Bronchial epithelial cell (primary cell): ENCODE measurements around the gene TBX21. TPM values are rescaled to one million over a fixed set of nuclear protein-coding genes. Genes with fewer than 3 reads are reported as not detected.

Experiments used
- DNase-seq: peaks from one replicate; pipeline ENCODE4 v3.0.0-alpha.2; 2010; ENCODE audit warnings: low read depth
- FAIRE-seq: peaks from 2 replicates; lab custom pipeline; 2011; peaks lifted over from hg19 to GRCh38; lab: Jason Lieb, UNC
- H3K27me3 ChIP-seq: 2 replicates; pipeline ENCODE4 v1.5.1; 2011; ENCODE audit warnings: low read length; ENCODE audit not compliant: control insufficient read depth, insufficient read depth
- H3K36me3 ChIP-seq: 2 replicates; pipeline ENCODE4 v1.5.1; 2011; ENCODE audit warnings: low read length; ENCODE audit not compliant: control insufficient read depth, insufficient read depth
- H3K4me3 ChIP-seq: 2 replicates; pipeline ENCODE4 v1.5.1; 2011; ENCODE audit warnings: mild to moderate bottlenecking, low read depth, low read length, control low read depth
- total RNA-seq: library from RNA; depleted of rRNA; stranded (reverse); fragments of >200 nt; gene quantifications from 2 replicates; pipeline ENCODE4 v1.2.1, GENCODE V29; 2014
- TF ChIP-seq, protein P1 (sequence below): IDR thresholded peaks from 2 replicates; pipeline ENCODE4 v1.5.1; 2011; ENCODE audit warnings: mild to moderate bottlenecking, moderate library complexity, low read length, control low read depth, inconsistent platforms; ENCODE audit not compliant: insufficient read depth, severe bottlenecking

The TBX21 gene
- total RNA-seq, 1 donor from 2014 or later = not detected

DNA sequence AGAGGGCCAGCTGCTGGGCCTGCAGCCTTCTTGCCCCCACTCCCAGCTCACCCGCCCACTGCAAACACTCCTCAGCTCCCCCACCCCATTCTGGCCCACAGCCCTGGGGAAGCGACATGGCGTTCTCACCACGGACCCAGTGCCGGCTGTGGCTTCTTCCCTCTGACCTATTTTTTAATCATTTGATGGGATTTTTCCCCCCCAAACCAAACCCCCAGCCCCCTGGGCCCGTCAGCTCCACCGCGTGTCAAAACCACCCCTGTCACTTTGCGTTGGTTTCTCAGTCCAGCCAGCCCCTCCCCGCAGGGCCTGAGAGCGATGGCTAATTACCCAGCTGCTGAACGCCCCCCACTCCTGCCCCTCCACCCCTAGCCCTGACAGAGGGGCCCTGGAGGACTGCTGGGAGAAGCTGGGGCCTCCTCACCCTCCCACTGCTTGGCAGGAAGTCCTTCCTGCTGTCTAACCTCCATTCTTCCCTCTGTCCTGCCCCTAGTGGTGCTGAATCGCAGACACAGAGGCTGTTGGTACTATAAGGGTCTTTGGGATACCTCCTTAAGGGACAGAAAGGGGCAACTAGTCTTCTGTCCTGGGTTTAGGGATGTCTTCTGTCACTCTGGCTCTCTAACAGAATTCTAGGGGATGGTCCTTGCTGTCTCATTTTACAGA, 7.5 kb upstream of the TBX21 start:
- H3K36me3 ChIP-seq = no peaks in the 10 kb centered on the region
- H3K27me3 ChIP-seq = peaks cover 23% of the 10 kb centered on the region
- DNase-seq (no peak), FAIRE-seq (no peak)
- no peak overlapping the region for H3K4me3 ChIP-seq
- TF ChIP-seq, protein P1, sequence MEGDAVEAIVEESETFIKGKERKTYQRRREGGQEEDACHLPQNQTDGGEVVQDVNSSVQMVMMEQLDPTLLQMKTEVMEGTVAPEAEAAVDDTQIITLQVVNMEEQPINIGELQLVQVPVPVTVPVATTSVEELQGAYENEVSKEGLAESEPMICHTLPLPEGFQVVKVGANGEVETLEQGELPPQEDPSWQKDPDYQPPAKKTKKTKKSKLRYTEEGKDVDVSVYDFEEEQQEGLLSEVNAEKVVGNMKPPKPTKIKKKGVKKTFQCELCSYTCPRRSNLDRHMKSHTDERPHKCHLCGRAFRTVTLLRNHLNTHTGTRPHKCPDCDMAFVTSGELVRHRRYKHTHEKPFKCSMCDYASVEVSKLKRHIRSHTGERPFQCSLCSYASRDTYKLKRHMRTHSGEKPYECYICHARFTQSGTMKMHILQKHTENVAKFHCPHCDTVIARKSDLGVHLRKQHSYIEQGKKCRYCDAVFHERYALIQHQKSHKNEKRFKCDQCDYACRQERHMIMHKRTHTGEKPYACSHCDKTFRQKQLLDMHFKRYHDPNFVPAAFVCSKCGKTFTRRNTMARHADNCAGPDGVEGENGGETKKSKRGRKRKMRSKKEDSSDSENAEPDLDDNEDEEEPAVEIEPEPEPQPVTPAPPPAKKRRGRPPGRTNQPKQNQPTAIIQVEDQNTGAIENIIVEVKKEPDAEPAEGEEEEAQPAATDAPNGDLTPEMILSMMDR = no peak

DNA sequence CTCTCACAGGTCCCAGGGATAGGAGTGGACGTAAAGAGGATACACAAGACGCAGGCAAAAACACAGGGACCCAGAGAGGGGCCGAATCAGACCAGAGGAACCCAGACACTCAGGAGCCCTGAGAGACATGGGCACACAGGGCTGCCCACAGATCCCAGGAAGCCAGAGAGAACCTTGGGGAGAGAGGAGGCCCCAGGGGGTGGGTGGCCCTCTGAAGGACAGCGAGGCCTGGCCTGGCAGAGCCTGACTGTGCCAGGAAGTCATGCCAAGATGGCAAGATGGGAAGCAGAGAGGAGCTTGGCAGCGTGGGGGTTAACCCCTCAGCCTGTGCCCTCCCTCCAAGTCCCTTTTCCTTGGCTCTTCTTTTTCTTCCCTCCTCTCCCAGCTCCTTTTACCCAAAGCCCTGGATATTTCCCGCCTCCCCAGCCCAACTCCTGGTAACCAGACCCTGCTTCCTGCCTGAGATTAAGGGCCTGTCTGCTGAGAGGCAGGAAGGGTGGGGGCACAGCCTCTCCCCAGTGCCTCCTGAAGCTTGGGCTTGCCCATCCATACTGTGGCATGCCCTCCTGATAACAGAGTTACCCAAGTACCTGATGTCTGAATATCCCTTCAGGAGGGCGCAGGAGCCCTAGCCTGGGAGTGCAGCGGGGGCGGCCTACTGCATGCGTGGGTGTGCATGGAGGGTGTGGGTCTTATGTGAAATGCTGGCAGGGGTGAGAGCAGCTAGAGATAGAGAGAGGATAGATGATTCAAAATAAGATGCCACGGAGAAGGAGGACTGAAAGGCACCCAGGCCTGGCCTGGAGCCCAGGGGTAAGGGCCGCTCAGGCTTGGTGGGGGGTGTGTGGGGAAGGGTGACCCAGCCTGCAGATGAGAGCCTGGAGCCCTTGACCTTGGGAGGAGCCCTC, 6.0 kb upstream of the TBX21 start:
- no peak for FAIRE-seq
- no peak for DNase-seq
- TF ChIP-seq, protein P1 = no peak

GRCh38 chr17:47727704-47728036, 5.4 kb upstream of the TBX21 start:
- Histone ChIP-seq H3K27me3 (peaks cover 26% of the 10 kb centered on the region), H3K36me3 (no peaks in the 10 kb centered on the region), H3K4me3 (no peak overlapping the region)
- no peak for FAIRE-seq
- DNase-seq = no peak
- TF ChIP-seq, protein P1 = no peak

More for the DNA sequence above, 6.0 kb upstream of the TBX21 start:
- Histone ChIP-seq H3K36me3 (no peaks in the 10 kb centered on the region), H3K4me3 (no peak overlapping the region), H3K27me3 (peaks cover 23% of the 10 kb centered on the region)

DNA sequence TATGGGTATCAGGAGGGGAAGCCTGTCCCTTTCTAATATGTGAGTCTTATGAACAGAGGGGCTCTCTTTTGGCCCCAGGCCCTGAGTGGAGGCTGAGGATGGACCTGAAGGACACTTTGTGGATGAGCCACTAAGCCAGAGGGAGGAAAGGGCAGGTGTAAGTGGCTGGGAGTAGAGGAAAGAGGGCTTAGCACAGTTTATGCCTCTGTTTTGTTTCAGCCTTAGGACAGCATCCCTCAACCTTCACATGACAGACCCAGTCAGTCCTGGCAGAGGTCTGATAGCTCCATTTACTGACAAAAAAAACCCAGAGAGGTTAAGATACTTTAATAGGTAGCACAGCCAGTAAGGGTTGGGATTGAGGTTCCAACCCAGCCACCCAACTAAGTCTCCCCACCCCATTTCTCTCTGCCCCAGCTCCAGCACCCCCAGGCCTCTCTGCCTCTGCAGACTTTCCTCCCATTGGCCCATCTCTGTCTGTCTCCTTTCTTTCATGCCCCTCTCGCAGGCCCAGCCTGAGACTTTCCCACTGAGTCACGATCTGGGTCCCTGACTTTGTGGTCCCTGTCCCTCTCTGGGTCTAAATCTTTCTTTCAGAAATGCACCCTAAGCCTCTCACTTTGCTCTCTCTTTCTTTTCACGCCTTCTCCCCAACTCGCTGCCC, 4.7 kb upstream of the TBX21 start:
- TF ChIP-seq, protein P1 = no peak
- peaks cover 29% of the 10 kb centered on the region for H3K27me3 ChIP-seq
- H3K36me3 ChIP-seq = no peaks in the 10 kb centered on the region
- no peak overlapping the region for H3K4me3 ChIP-seq
- DNase-seq (no peak), FAIRE-seq (no peak)

DNA sequence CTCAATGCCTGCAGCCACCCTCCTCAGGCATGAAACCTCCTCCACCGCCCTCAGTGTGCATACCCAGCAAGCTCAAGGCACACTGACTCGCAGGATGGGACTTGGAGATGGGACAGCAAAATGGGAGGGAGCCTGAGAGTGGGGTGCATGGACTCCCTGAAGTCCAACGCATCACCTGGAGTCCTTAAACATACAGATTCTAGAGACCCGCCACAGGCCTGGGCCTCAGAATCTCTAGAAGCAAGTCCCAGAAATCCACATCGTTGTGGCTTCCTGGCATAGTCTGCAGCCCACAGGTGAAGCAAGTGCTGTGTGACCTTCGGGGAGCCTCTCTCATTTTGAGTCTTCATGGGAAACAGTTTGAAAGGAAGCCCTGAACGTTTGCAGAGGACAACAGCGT, 3.6 kb upstream of the TBX21 start:
- FAIRE-seq (peak; percentile 23), DNase-seq (no peak)
- Histone ChIP-seq H3K4me3 (no peak overlapping the region), H3K27me3 (peaks cover 32% of the 10 kb centered on the region), H3K36me3 (no peaks in the 10 kb centered on the region)
- TF ChIP-seq, protein P1 = no peak
